NCI-H1105 treated with DMSO at 0.1 percent for 48 hours (cell line): Measurements from ENCODE around the gene COL4A2.

ENCODE experiments used
- DNase-seq: peaks from one replicate; lab custom pipeline; 2025; lab: John Stamatoyannopoulos, UW

The COL4A2 gene

GRCh38 chr13:110339975-110340550 lies 33.0 kb downstream of the COL4A2 start:
- DNase-seq = no peak

- DNase-seq = no peak
Measured at GRCh38 chr13:110340812-110341444, 33.8 kb downstream of the COL4A2 start.

GRCh38 chr13:110341445-110342244 lies 34.6 kb downstream of the COL4A2 start:
- DNase-seq = no peak

- DNase-seq = no peak
Measured at GRCh38 chr13:110342474-110342873, 35.4 kb downstream of the COL4A2 start.

DNA sequence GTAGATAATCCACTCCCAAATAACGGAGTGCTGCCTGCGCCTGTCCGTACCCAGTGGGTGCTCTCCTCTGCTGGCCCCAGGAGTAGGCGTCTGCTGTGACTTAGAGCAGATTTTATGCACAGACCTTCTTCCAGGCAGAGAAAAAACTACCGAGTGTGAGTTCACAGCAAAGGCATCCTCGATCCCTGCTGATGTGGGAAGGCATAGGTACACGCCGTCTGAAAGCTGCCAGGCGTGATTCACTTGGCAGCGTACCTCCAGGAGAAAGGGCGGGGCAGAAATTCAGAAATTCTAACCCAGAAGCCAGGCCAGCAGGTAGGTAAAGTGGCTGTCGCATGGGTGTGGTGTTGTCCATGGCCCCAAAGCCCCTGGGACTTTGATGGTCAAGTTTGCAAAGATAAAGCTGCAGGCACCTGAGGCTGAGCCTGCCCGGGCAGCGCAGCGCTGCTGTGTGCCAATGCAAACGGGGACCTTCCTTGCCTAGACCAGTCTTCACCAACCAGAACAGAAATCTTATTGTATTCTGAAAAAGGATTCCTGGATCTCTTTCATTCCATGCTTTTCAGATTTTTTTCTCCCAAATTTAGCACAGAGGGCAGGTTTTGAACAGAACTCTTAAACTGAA lies 36.3 kb downstream of the COL4A2 start:
- DNase-seq = no peak

DNA sequence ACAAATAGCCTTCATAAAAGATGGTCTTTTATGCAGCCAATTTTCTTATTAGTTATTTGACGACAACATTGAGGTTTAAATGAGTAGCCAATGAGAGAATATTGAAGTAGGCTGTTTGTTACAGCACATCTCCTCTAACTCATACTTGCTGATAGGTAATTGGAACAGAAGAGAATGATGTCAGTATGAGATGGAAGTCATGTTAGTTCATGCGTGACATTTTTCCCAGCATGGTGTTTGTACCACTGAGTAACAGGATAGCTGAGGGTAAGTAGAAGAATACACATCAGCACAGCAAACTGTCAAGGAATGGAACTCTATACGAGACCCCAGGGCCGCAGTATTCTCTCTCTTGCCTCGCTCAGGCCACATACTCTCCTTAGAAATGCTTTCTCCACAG lies 37.2 kb downstream of the COL4A2 start:
- no peak for DNase-seq

- no peak for DNase-seq
Measured at GRCh38 chr13:110345266-110345665, 38.2 kb downstream of the COL4A2 start.

- no peak for DNase-seq
Measured at GRCh38 chr13:110345701-110346100, 38.6 kb downstream of the COL4A2 start.

- peak; percentile 87 for DNase-seq
Measured at GRCh38 chr13:110346661-110347067, 39.6 kb downstream of the COL4A2 start.

- no peak for DNase-seq
Measured at GRCh38 chr13:110347088-110347487, 40.0 kb downstream of the COL4A2 start.

DNA sequence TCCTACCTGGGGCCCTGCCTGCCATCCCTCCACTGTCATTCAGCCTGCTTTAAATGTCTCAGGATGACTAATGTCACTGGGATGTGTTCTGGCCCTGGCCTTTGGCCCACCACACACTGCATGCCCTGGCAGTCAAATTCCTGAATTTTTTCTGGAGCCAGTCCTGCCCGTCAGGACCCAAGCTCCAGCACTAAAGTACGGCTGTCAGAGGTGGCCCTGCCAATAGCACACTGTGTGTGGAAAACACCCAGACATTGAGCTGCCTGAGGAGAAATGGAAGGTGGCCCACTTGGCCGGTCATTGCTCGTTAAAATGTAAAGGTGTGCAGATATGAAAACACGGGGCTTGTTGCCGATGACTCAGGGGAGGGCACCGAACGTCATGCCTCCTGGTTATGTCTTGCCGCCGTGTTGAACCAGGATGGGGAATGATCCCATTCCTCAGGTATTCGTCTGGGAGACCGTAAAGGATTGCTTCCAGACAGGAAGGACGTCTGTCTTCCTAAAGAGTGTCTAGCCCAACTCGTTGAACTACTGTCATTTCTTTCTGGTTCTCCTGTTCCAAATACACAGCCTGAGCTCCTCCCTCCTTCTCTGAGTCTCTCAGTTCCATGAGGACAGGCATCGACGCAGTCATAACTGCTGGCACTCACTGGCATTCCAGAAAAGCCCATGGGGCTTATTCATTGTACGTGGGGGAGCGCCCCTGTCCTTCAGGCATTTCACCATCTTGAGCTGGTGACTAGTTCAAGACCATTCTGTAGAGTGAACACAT lies 40.6 kb downstream of the COL4A2 start:
- no peak for DNase-seq

GRCh38 chr13:110348309-110349105 lies 41.4 kb downstream of the COL4A2 start:
- DNase-seq = no peak

DNA sequence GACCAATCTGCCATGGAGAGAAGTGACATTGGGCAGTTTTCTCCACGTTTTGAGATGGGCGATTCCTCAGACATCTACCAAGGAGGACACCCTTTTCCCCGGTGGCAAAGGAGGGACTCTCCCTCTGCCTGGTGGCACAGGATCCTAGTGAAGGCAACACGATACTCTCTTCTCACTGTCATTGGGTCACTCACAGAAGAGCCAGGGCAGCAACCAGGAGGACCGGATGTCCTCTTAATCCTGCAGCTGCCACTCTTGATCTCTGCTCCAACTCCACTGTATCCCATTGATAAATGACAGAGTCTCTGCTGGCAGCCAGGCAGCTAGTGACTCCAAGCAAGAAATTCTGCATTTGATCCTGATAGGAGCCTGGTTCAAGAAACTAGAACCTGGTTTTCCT lies 42.2 kb downstream of the COL4A2 start:
- DNase-seq = no peak

DNA sequence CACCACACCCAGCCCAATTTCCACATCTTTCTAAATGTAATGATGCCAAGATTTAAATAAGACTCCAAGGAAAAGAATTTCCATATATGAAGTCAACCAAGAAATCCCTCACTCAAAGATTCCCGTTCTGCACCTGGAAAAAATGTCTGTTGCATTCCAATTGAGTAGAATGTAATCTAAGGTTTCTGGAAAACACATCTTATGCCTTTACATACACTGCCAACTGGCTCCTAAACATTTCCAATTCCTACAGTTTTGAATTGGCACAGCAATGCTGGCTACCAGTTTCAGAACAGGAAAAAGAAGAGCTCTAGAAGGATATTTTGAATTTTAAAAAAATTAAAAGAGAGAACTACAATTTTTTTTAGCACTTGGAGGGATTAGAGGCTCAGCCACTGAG lies 43.0 kb downstream of the COL4A2 start:
- DNase-seq = no peak

DNA sequence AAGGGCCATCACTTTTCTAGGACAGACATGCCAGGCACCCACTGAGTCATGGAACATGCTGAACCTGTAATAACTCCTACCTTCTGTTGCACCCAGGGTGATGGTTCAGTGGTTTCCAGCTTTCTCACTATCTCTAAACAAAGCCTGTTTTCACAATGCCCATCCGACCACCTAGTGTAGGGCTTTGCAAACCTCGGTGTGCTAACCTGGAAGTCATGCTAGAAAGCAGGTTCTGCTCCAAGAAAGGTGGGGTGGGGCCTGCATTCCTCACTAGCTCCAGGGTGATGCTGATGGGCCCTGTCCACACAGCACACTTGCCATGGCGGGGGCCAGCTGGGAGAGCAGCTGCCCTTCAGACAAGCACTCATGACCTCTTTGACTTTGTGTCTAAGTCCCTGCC lies 43.4 kb downstream of the COL4A2 start:
- no peak for DNase-seq

GRCh38 chr13:110351636-110352420 lies 44.7 kb downstream of the COL4A2 start:
- no peak for DNase-seq

GRCh38 chr13:110352735-110353134 lies 45.7 kb downstream of the COL4A2 start:
- no peak for DNase-seq

DNA sequence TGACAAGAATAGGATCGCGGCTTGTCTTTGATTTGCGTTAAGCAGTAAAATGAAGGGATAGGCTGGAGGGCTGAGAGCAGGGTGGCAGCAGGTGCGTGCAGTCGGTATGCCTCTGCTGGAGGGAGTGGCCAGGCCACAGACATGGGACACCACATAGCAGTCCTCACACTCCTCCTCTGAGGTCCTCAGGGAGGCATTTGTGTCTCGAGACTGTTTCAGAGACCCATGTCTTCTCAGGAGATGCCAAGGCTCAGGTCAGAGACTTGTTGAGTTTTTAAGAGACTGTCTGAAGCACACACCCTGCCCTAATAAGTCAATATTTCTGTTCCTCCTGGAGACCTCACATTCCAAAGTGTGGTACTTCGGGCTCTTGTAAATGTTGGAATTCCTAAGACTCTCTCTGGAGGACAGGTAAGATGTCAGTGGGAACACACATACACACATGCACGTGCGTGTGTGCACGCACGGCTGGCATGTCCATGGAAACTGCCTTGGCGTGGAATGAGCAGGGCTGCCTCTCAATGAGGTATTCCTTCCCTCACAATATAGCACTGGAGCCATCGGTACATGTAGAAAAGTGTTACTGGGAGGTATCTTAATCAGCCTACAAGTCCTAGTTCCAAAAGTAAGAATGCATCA lies 46.4 kb downstream of the COL4A2 start:
- no peak for DNase-seq

DNA sequence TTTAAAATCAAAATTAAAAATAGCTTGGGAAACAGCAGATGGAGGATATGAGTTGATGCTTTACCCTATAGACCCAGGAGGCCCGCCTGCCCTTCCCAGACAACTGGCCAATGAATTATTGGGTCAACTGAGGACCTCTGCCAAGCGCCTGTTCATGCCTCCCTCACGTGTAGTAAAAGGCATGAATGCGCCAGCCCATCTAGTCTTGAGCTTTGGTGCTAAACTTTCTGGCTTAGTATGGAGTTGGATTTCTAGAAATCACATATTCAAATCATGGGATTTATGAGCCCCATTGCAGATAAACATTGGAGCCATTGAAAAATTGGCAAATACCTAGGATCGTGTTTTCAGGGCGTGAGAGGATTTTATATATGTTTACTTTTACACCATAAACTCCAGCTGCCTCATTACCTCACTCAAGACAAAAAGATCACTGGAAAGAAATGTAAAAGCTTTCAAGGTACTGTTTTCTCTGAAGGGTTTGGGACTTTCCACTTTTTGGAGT lies 47.1 kb downstream of the COL4A2 start:
- no peak for DNase-seq
